Progenitor cell of endocrine pancreas (in vitro differentiated cells): Measurements from ENCODE around the gene ZMAT2. TPM values are rescaled to one million over a fixed set of nuclear protein-coding genes. Genes with fewer than 3 reads are reported as not detected.
"Not testable (repeated sequence)": the region's sequence is repeated elsewhere in the genome, so short reads cannot be mapped to it uniquely, and the experiment has no call there.

Experiments used
- DNase-seq: peaks from one replicate; pipeline ENCODE4 v3.0.0; 2021; ENCODE audit warnings: low spot score; ENCODE audit not compliant: unreplicated experiment
- H3K27ac Mint-ChIP-seq: 2 replicates; pipeline ENCODE4 v1.8.0; 2021; ENCODE audit warnings: mild to moderate bottlenecking, moderate library complexity, mixed read lengths
- H3K27me3 Mint-ChIP-seq: 2 replicates; pipeline ENCODE4 v1.8.0; 2021; ENCODE audit warnings: mixed read lengths
- H3K36me3 Mint-ChIP-seq: 2 replicates; pipeline ENCODE4 v1.8.0; 2022; ENCODE audit warnings: mixed read lengths; ENCODE audit not compliant: insufficient read depth
- H3K4me1 Mint-ChIP-seq: 2 replicates; pipeline ENCODE4 v1.8.0; 2021; ENCODE audit warnings: low read depth, mixed read lengths
- H3K4me3 Mint-ChIP-seq: 2 replicates; pipeline ENCODE4 v1.8.0; 2021; ENCODE audit warnings: low read depth, mild to moderate bottlenecking, moderate library complexity, mixed read lengths
- H3K9me3 Mint-ChIP-seq: 2 replicates; pipeline ENCODE4 v1.8.0; 2021; ENCODE audit warnings: low read depth, mixed read lengths
- total RNA-seq: library from RNA; stranded (reverse); gene quantifications from 2 replicates; pipeline ENCODE4 v1.2.1, GENCODE V29; 2021
- TF ChIP-seq, protein P1 (sequence below): fragments of 200-600 bp; sonication (generic); IDR thresholded peaks from one replicate; pipeline ENCODE4 v1.5.0; 2021; ENCODE audit warnings: antibody characterized with exemption, mild to moderate bottlenecking; ENCODE audit not compliant: unreplicated experiment

Gene ZMAT2
- total RNA-seq, 1 donor from 2014 or later, result 67.7 TPM

DNA sequence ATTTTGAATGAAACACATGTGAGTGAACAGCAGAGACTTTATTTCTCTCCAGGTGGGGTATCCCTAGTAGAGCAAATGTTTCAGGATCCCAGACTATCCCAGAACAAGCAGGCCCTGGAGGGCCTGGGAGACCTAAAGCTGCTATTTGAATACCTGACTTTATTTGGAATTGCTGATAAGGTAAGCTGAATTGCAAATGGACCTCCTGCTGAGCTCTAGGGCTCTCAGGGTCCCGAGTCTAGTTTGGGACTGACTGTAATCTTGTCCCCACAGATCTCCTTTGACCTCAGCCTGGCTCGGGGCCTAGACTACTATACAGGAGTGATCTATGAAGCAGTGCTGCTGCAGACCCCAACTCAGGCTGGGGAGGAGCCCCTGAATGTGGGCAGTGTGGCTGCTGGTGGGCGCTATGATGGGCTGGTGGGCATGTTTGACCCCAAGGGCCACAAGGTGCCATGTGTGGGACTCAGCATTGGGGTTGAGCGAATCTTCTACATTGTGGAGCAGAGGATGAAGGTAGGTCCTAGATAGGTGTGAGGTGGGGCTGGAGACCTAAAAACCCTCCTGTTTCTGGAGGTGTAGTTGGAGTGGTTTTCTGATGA lies 3.3 kb upstream of the ZMAT2 start:
- no peaks in the 10 kb centered on the region for H3K27me3 Mint-ChIP-seq
- peaks cover 22% of the 10 kb centered on the region for H3K4me1 Mint-ChIP-seq
- no peak overlapping the region for H3K4me3 Mint-ChIP-seq
- H3K27ac Mint-ChIP-seq, result peak overlapping the region; percentile 24
- no peaks in the 10 kb centered on the region for H3K9me3 Mint-ChIP-seq
- H3K36me3 Mint-ChIP-seq, result peaks cover 44% of the 10 kb centered on the region
- TF ChIP-seq, protein P1, sequence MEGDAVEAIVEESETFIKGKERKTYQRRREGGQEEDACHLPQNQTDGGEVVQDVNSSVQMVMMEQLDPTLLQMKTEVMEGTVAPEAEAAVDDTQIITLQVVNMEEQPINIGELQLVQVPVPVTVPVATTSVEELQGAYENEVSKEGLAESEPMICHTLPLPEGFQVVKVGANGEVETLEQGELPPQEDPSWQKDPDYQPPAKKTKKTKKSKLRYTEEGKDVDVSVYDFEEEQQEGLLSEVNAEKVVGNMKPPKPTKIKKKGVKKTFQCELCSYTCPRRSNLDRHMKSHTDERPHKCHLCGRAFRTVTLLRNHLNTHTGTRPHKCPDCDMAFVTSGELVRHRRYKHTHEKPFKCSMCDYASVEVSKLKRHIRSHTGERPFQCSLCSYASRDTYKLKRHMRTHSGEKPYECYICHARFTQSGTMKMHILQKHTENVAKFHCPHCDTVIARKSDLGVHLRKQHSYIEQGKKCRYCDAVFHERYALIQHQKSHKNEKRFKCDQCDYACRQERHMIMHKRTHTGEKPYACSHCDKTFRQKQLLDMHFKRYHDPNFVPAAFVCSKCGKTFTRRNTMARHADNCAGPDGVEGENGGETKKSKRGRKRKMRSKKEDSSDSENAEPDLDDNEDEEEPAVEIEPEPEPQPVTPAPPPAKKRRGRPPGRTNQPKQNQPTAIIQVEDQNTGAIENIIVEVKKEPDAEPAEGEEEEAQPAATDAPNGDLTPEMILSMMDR, result no peak
- DNase-seq, result no peak

DNA sequence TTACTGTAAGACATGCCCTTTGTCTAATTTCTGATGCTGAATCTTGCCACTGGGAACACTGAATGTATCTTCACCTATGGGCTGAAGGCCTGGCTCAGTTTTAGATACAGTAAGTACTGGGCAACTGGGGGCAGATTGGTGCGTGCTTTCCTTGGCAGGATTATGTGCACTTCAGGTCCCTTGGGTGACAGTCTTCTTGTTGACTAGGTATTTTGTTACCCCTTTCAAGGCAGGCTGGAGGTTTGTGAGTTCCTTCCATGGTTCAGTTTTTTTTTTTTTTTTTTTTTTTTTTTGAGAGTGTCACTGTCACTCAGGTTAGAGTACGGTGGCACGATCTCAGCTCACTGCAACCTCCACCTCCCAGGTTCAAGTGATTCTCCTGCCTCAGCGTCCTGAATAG lies 7.6 kb downstream of the ZMAT2 start:
- TF ChIP-seq, protein P1, result no peak
- H3K27me3 Mint-ChIP-seq, result no peaks in the 10 kb centered on the region
- no peak overlapping the region for H3K27ac Mint-ChIP-seq
- H3K36me3 Mint-ChIP-seq, result peaks cover 22% of the 10 kb centered on the region
- H3K4me1 Mint-ChIP-seq, result peaks cover 5% of the 10 kb centered on the region
- no peak for DNase-seq
- H3K4me3 Mint-ChIP-seq, result no peak overlapping the region
- no peaks in the 10 kb centered on the region for H3K9me3 Mint-ChIP-seq

DNA sequence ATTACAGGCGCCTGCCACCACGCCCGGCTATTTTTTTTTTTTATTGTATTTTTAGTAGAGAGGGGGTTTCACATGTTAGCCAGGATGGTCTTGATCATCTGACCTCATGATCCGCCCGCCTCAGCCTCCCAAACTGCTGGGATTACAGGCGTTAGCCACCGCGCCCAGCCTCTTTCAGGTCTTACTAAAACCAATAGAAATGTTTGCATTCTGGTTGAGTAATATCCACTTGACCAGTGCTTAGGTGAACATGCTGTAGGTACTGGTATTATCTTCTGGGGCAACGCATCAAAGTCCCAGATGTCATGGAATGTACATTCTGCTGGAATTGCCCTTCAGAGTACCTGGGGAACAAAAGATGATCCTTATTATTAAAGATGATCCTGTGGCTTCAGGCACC lies 8.5 kb downstream of the ZMAT2 start:
- H3K4me1 Mint-ChIP-seq, H3K27me3 Mint-ChIP-seq, H3K27ac Mint-ChIP-seq, DNase-seq, H3K9me3 Mint-ChIP-seq: not testable (repeated sequence)
- Mint-ChIP-seq H3K4me3 (peak overlapping the region; percentile 32), H3K36me3 (peaks cover 20% of the 10 kb centered on the region)

DNA sequence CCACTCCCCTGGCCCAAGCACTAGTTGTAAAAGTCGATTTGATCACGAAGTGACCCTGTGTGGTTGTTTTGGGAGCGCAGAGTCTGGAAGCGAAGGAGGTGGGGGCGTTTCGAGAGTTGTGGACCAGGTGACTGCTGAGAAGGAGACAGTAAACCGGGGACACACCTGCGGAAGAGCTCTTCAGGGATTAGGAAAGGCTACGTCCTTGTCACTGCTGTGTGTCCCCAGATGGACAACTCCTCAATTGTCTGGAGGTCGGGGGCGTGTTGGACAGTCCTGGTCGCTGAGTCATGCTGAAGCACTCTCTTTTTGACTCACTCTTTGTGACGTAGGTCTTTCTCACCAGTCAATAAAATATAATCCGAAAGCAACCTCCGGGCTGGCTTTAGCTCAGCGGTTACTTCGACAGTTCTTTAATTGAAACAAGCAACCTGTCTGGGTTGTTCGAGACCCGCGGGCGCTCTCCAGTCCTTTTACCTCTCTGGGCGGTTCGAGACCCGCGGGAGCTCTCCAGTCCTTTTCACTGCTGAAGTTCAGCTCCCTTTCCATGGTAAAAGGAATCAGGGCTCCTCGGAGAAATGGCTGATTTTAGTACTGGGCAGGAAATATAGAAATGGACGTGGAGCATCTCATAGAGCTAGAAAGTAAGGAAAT lies 10.8 kb downstream of the ZMAT2 start:
- peak; percentile 77 for DNase-seq
- Mint-ChIP-seq H3K4me3 (peak overlapping the region; percentile 82), H3K4me1 (peaks cover 5% of the 10 kb centered on the region), H3K27me3 (peaks cover 3% of the 10 kb centered on the region), H3K27ac (peak overlapping the region; percentile 99), H3K36me3 (peaks cover 10% of the 10 kb centered on the region), H3K9me3 (no peaks in the 10 kb centered on the region)
- TF ChIP-seq, protein P1, result no peak

DNA sequence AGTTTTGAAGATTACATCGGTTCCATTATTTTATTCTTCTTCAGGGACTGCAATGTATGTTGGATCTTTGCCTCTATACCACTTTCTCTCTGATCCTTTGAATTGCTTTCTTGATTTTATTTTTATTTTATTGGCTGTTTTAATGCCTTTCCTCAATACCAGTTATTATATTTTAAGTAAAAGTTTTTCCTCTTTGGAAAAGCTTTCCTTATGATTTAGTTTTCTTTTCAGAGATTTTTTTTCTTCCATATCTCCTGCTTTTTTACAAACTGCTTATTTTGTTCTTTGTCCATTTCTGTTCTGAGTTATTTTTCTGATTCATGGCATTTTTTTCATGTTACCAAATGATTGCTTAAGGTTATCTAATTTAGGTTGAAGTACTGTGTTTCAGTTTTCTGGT lies 11.5 kb downstream of the ZMAT2 start:
- TF ChIP-seq, protein P1, result no peak
- no peaks in the 10 kb centered on the region for H3K9me3 Mint-ChIP-seq
- H3K4me3 Mint-ChIP-seq, result no peak overlapping the region
- peak overlapping the region; percentile 99 for H3K27ac Mint-ChIP-seq
- H3K36me3 Mint-ChIP-seq, result peaks cover 4% of the 10 kb centered on the region
- H3K27me3 Mint-ChIP-seq, result peaks cover 3% of the 10 kb centered on the region
- DNase-seq, result no peak
- peaks cover 5% of the 10 kb centered on the region for H3K4me1 Mint-ChIP-seq
